B cell (primary cell): Measurements from ENCODE around the gene PITPNM3. TPM values are rescaled to one million over a fixed set of nuclear protein-coding genes. Genes with fewer than 3 reads are reported as not detected.

ENCODE experiments used
- ATAC-seq: fragments of 200-7000 bp; cut with Tn5 transposase; one replicate; pipeline ENCODE4 v1.10.0; 2021; ENCODE audit warnings: low read depth, mild to moderate bottlenecking, moderate number of reproducible peaks, moderate library complexity
- CTCF ChIA-PET: fragments of 350-600 bp; sonication (Branson Sonifier 250); formaldehyde crosslinking; loops from one replicate; lab custom pipeline; 2021; ENCODE audit warnings: antibody characterized with exemption, inconsistent platforms; lab: Charles Lee
- POLR2A ChIA-PET: fragments of 350-600 bp; sonication (Branson Sonifier 250); formaldehyde crosslinking; loops from one replicate; lab custom pipeline; 2021; ENCODE audit warnings: antibody characterized with exemption; lab: Charles Lee
- DNase-seq: peaks from one replicate; pipeline ENCODE4 v3.0.0; 2013
- H2AFZ ChIP-seq: 2 replicates; pipeline ENCODE4 v1.6.1; 2012; ENCODE audit warnings: mild to moderate bottlenecking, low read depth, low read length; ENCODE audit not compliant: insufficient read depth, poor library complexity, severe bottlenecking
- H3K27ac ChIP-seq, 2 donors: 1 replicate in 1 of 2; 2 replicates in 1 of 2; pipeline ENCODE4 v1.5.1; 2012 to 2013; ENCODE audit warnings: low read length in 2 of 2, mild to moderate bottlenecking in 2 of 2, moderate library complexity in 1 of 2
- H3K27me3 ChIP-seq, 4 experiments: fragments of 200-600 bp in 1 of 4; sonication (generic) in 1 of 4; replicated peaks in 1 of 4; 1 replicate in 2 of 4; 2 replicates in 2 of 4; pipeline versions ENCODE4 v1.6.1 to v1.7.0; 2013 to 2016; ENCODE audit warnings: low read length in 3 of 4, mild to moderate bottlenecking in 2 of 4, mixed read lengths in 1 of 4, moderate library complexity in 1 of 4; ENCODE audit not compliant: insufficient read depth in 4 of 4, control insufficient read depth in 3 of 4; ENCODE audit errors: control extremely low read depth in 1 of 4
- H3K36me3 ChIP-seq, 2 experiments: replicated peaks in 1 of 2; 1 replicate in 1 of 2; 2 replicates in 1 of 2; pipeline versions ENCODE4 v1.6.1 to v1.7.1; 2013; ENCODE audit warnings: low read length in 1 of 2; ENCODE audit not compliant: insufficient read depth in 2 of 2, control insufficient read depth in 1 of 2; ENCODE audit errors: control extremely low read depth in 1 of 2, extremely low read depth in 1 of 2
- H3K4me1 ChIP-seq, 2 donors: fragments of 200-600 bp in 1 of 2; sonication (generic) in 1 of 2; 1 replicate in 1 of 2; 2 replicates in 1 of 2; pipeline versions ENCODE4 v1.5.1 to v1.6.1; 2013 to 2017; ENCODE audit warnings: low read length in 2 of 2; ENCODE audit not compliant: control insufficient read depth in 2 of 2, insufficient read depth in 2 of 2
- H3K4me2 ChIP-seq: replicated peaks from 2 replicates; pipeline ENCODE3; 2012; ENCODE audit warnings: mild to moderate bottlenecking, low read depth, low read length; ENCODE audit not compliant: poor library complexity, severe bottlenecking
- H3K4me3 ChIP-seq, 5 experiments: fragments of 200-600 bp in 1 of 5; sonication (generic) in 1 of 5; 1 replicate in 3 of 5; 2 replicates in 2 of 5; pipeline versions ENCODE4 v1.5.1 to v1.7.0; 2011 to 2016; ENCODE audit warnings: low read length in 4 of 5, mild to moderate bottlenecking in 4 of 5, low read depth in 2 of 5, control low read depth in 1 of 5, moderate library complexity in 1 of 5; ENCODE audit not compliant: insufficient read depth in 1 of 5; ENCODE audit errors: control extremely low read depth in 1 of 5, extremely low read depth in 1 of 5
- H3K79me2 ChIP-seq: fragments of 200-600 bp; sonication (generic); one replicate; pipeline ENCODE4 v1.6.0; 2016; ENCODE audit warnings: low read length; ENCODE audit not compliant: control insufficient read depth, insufficient read depth
- H3K9ac ChIP-seq: fragments of 200-600 bp; sonication (generic); 2 replicates; pipeline ENCODE4 v1.6.1; 2017; ENCODE audit warnings: mild to moderate bottlenecking, low read length, moderate library complexity
- H3K9me3 ChIP-seq, 3 donors: one replicate each; pipeline versions ENCODE4 v1.6.1 to v1.7.1; 2013; ENCODE audit warnings: low read length in 2 of 3; ENCODE audit not compliant: control insufficient read depth in 2 of 3, insufficient read depth in 1 of 3; ENCODE audit errors: control extremely low read depth in 1 of 3
- H4K20me1 ChIP-seq: 2 replicates; pipeline ENCODE4 v1.6.0; 2012; ENCODE audit warnings: mild to moderate bottlenecking, low read length; ENCODE audit not compliant: insufficient read depth, control insufficient read depth, poor library complexity, severe bottlenecking
- H3K27ac Mint-ChIP-seq: one replicate; pipeline ENCODE4 v1.8.0; 2021; ENCODE audit warnings: mixed read lengths
- H3K27me3 Mint-ChIP-seq: one replicate; pipeline ENCODE4 v1.8.0; 2021; ENCODE audit warnings: mixed read lengths
- H3K4me1 Mint-ChIP-seq: one replicate; pipeline ENCODE4 v1.8.0; 2021; ENCODE audit warnings: mixed read lengths
- H3K4me3 Mint-ChIP-seq: one replicate; pipeline ENCODE4 v1.8.0; 2021; ENCODE audit warnings: mixed read lengths
- H3K9me3 Mint-ChIP-seq: one replicate; pipeline ENCODE4 v1.8.0; 2022; ENCODE audit warnings: mixed read lengths; ENCODE audit not compliant: insufficient read depth
- EZH2 ChIP-seq: IDR thresholded peaks from 2 replicates; pipeline ENCODE4 v1.6.1; 2012; ENCODE audit warnings: borderline replicate concordance, low read depth, mild to moderate bottlenecking, moderate library complexity, low read length; ENCODE audit not compliant: insufficient read depth, poor library complexity, severe bottlenecking
- WGBS: methylation state at CpG from one replicate; pipeline ENCODE4 v1.1.5; 2013; ENCODE audit warnings: missing lambda C conversion rate; ENCODE audit not compliant: insufficient coverage; 5-methylcytosine and 5-hydroxymethylcytosine counted together
- intact Hi-C: fragments of 100-400 bp; cut with micrococcal nuclease; formaldehyde crosslinking; loops from one replicate; pipeline ENCODE4 v1.10.0; 2022
- polyA plus RNA-seq: library from polyadenylated mRNA; depleted of rRNA; stranded (reverse); fragments of >200 nt; gene quantifications from 2 replicates; pipeline ENCODE4 v1.2.3, GENCODE V29; 2012
- total RNA-seq, 2 donors: library from RNA; stranded (reverse); fragments of 120-200 nt in 1 of 2; gene quantifications; 1 replicate in 1 of 2; 2 replicates in 1 of 2; pipeline versions ENCODE4 v1.2.3 to v1.2.4, GENCODE V29; 2013 to 2022
- TF ChIP-seq, protein P1 (sequence below): fragments of 200-600 bp; IDR thresholded peaks from one replicate; pipeline ENCODE4 v1.8.0; 2022; ENCODE audit warnings: antibody characterized with exemption, mild to moderate bottlenecking

PITPNM3 gene
- total and polyA plus RNA-seq, 2 donors (not counting 1 experiment from before 2014, with no cell fraction given) = 0.31 to 0.49 TPM

DNA sequence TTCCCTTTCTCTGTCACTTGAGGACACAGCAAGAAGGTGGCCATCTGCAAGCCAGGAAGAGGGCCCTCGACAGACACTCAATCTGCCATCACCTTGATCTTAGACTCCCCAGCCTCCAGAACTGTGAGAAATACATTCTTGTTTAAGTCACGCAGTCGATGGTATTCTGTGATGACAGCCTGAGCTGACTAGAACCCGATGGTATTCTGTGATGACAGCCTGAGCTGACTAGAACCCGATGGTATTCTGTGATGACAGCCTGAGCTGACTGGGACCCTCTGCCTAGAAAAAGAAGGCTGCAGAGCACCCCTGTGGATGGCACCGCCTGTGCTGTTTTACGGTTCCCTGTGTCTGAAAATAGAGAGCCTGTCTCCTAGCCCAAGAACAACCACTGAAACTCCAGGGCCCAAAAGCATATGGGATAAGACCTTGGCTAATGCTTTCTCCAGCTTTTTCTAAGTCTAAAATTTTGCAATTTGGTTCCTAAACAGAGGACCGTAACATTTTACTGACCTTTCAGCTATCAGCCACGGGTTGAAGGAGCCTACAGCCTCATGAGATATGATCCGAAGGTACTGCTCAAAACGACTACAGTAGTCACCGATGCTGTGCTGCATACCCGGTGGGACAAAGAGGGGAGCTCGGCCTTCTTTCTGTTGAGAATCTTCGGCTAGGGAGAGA lies 33.1 kb upstream of the PITPNM3 start:
- no peak overlapping the region for H3K27ac Mint-ChIP-seq
- CTCF ChIA-PET = no interaction called here
- Histone ChIP-seq H3K9me3 (peaks cover 0 to 3% (median 0%) of the 10 kb centered on the region in 3 donors), H3K4me2 (no peak overlapping the region), H3K79me2 (no peaks in the 10 kb centered on the region), H2AFZ (no peak overlapping the region), H3K4me1 (no peaks in the 10 kb centered on the region), H4K20me1 (no peaks in the 10 kb centered on the region), H3K36me3 (peaks cover 29 to 57% of the 10 kb centered on the region in 2 experiments), H3K9ac (no peak overlapping the region), H3K4me3 (no peak overlapping the region), H3K27me3 (no peaks in the 10 kb centered on the region), H3K27ac (no peak overlapping the region)
- intact Hi-C loops = no loop called here
- H3K27me3 Mint-ChIP-seq = no peaks in the 10 kb centered on the region
- ATAC-seq (no peak), DNase-seq (no peak)
- 98% methylated on average over 13 of the region's 15 CpGs for whole genome bisulfite sequencing
- TF ChIP-seq EZH2 = no peak
- TF ChIP-seq, protein P1, sequence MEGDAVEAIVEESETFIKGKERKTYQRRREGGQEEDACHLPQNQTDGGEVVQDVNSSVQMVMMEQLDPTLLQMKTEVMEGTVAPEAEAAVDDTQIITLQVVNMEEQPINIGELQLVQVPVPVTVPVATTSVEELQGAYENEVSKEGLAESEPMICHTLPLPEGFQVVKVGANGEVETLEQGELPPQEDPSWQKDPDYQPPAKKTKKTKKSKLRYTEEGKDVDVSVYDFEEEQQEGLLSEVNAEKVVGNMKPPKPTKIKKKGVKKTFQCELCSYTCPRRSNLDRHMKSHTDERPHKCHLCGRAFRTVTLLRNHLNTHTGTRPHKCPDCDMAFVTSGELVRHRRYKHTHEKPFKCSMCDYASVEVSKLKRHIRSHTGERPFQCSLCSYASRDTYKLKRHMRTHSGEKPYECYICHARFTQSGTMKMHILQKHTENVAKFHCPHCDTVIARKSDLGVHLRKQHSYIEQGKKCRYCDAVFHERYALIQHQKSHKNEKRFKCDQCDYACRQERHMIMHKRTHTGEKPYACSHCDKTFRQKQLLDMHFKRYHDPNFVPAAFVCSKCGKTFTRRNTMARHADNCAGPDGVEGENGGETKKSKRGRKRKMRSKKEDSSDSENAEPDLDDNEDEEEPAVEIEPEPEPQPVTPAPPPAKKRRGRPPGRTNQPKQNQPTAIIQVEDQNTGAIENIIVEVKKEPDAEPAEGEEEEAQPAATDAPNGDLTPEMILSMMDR = no peak
- H3K9me3 Mint-ChIP-seq = no peaks in the 10 kb centered on the region
- no peaks in the 10 kb centered on the region for H3K4me1 Mint-ChIP-seq
- H3K4me3 Mint-ChIP-seq = no peak overlapping the region
- POLR2A ChIA-PET = no interaction called here

DNA sequence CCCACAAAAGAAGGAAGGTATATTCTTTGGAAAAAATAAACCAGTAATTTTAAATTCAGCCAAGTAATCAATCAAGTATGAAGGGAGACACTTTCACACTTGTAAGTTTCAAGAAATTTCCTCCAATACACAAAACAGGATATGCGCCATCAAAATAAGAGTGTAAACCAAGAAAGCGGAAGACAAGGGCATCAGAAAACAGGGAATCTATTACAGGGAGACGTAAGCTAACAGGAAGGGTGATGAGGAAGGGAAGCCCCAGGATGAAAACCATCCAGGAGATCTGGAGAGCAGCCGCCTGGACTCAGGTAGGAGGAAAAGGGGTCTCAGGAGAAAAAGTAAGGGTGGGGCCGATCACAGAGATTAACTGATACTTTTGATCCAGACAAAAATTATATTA lies 31.8 kb upstream of the PITPNM3 start:
- no peak for DNase-seq
- POLR2A ChIA-PET = interaction anchor here (0.6 kb wide), 1 partner anchor 145 kb away, joined by 3 read pairs; no protein-coding TSS in a partner anchor

More for the DNA sequence above, 31.8 kb upstream of the PITPNM3 start:
- CTCF ChIA-PET = no interaction called here
- H3K79me2 ChIP-seq = no peaks in the 10 kb centered on the region
- intact Hi-C loops = no loop called here
- no peak overlapping the region for H3K4me2 ChIP-seq
- H3K4me3 ChIP-seq = no peak overlapping the region
- no peaks in the 10 kb centered on the region for H3K4me1 ChIP-seq
- no peak for ATAC-seq
- peaks cover 0 to 4% (median 0%) of the 10 kb centered on the region in 3 donors for H3K9me3 ChIP-seq
- H3K9ac ChIP-seq = no peak overlapping the region
- H2AFZ ChIP-seq = no peak overlapping the region
- Mint-ChIP-seq H3K27me3 (no peaks in the 10 kb centered on the region), H3K4me3 (no peak overlapping the region), H3K4me1 (no peaks in the 10 kb centered on the region), H3K27ac (no peak overlapping the region), H3K9me3 (peaks cover 2% of the 10 kb centered on the region)
- TF ChIP-seq, protein P1 = no peak
- no peak for TF ChIP-seq EZH2
- no peaks in the 10 kb centered on the region for H3K27me3 ChIP-seq
- peaks cover 32 to 60% of the 10 kb centered on the region in 2 experiments for H3K36me3 ChIP-seq
- H4K20me1 ChIP-seq = no peaks in the 10 kb centered on the region
- H3K27ac ChIP-seq = no peak overlapping the region
- WGBS = 100% methylated on average over 3 of the region's 5 CpGs
